HepG2 (cell line): Measurements from ENCODE around the gene PTGIS. TPM values are rescaled to one million over a fixed set of nuclear protein-coding genes. Genes with fewer than 3 reads are reported as not detected.

Experiments used
- ASH2L ChIP-seq: fragments of 300-600, 200-600 bp; sonication (generic); IDR thresholded peaks from 2 replicates; pipeline ENCODE4 v1.7.0; 2017; ENCODE audit warnings: low read depth, mild to moderate bottlenecking, moderate library complexity, mixed read lengths, low read length; ENCODE audit not compliant: insufficient read length
- CHCHD3 ChIP-seq: sonication (generic); formaldehyde crosslinking; IDR thresholded peaks from 2 replicates; pipeline ENCODE4 v1.8.0; 2022; ENCODE audit warnings: mild to moderate bottlenecking, missing genetic modification reagents, moderate library complexity
- GABPB1 ChIP-seq: IDR thresholded peaks from 2 replicates; pipeline ENCODE4 v1.6.1; 2016; ENCODE audit warnings: mild to moderate bottlenecking, missing genetic modification reagents, moderate library complexity, missing compliant biosample characterization
- GATAD1 ChIP-seq: IDR thresholded peaks from 2 replicates; pipeline ENCODE4 v1.6.1; 2016; ENCODE audit warnings: missing genetic modification reagents, missing compliant biosample characterization
- GATAD2A ChIP-seq: IDR thresholded peaks from 2 replicates; pipeline ENCODE4 v1.6.1; 2016
- HNRNPLL ChIP-seq: fragments of 200-400 bp; formaldehyde crosslinking; IDR thresholded peaks from 2 replicates; pipeline ENCODE4 v1.6.1; 2017; ENCODE audit warnings: mild to moderate bottlenecking, low read depth, low read length; ENCODE audit not compliant: poor library complexity, severe bottlenecking
- JARID2 ChIP-seq: sonication (generic); formaldehyde crosslinking; IDR thresholded peaks from 2 replicates; pipeline ENCODE4 v1.8.1; 2023; ENCODE audit warnings: missing genetic modification reagents, inconsistent platforms; ENCODE audit not compliant: insufficient replicate concordance
- KLF13 ChIP-seq: sonication (generic); formaldehyde crosslinking; IDR thresholded peaks from 2 replicates; pipeline ENCODE4 v1.4.0; 2020; ENCODE audit warnings: mild to moderate bottlenecking, missing genetic modification reagents
- NAIF1 ChIP-seq: sonication (generic); formaldehyde crosslinking; IDR thresholded peaks from 2 replicates; pipeline ENCODE4 v1.5.0; 2020; ENCODE audit warnings: mild to moderate bottlenecking, missing genetic modification reagents, borderline replicate concordance
- NR2F6 ChIP-seq, 2 experiments: IDR thresholded peaks; 2 replicates each; pipeline ENCODE4 v1.6.1; 2016; ENCODE audit warnings: antibody characterized with exemption in 1 of 2, mild to moderate bottlenecking in 1 of 2
- RBAK ChIP-seq: sonication (generic); formaldehyde crosslinking; IDR thresholded peaks from 2 replicates; pipeline ENCODE4 v1.5.1; 2020; ENCODE audit warnings: mild to moderate bottlenecking, missing genetic modification reagents
- RFXAP ChIP-seq: sonication (generic); formaldehyde crosslinking; IDR thresholded peaks from 2 replicates; pipeline ENCODE4 v1.4.0; 2020; ENCODE audit warnings: missing genetic modification reagents, borderline replicate concordance
- ZNF292 ChIP-seq: sonication (generic); formaldehyde crosslinking; IDR thresholded peaks from 2 replicates; pipeline ENCODE4 v1.8.1; 2022; ENCODE audit warnings: mild to moderate bottlenecking, low read depth, missing genetic modification reagents, borderline replicate concordance
- ZNF333 ChIP-seq: sonication (generic); formaldehyde crosslinking; IDR thresholded peaks from 2 replicates; pipeline ENCODE4 v1.4.0; 2020; ENCODE audit warnings: mild to moderate bottlenecking, missing genetic modification reagents, borderline replicate concordance
- ZNF432 ChIP-seq: sonication (generic); formaldehyde crosslinking; IDR thresholded peaks from 2 replicates; pipeline ENCODE4 v1.5.0; 2020; ENCODE audit warnings: missing genetic modification reagents, mild to moderate bottlenecking, borderline replicate concordance
- ZNF788 ChIP-seq: sonication (generic); formaldehyde crosslinking; IDR thresholded peaks from 2 replicates; pipeline ENCODE4 v1.5.0; 2020; ENCODE audit warnings: mild to moderate bottlenecking, missing genetic modification reagents, borderline replicate concordance
- polyA plus RNA-seq, 8 experiments: library from polyadenylated mRNA; depleted of rRNA in 3 of 8; stranded (reverse) in 7 of 8; unstranded in 1 of 8; fragments of >200 nt; fragmentation: Illumina TruSeq in 4 of 8; extraction: Trizol in 4 of 8; gene quantifications; 2 replicates each; pipeline versions ENCODE4 v1.2.1 to v1.2.3, GENCODE V29; 2011 to 2016; ENCODE audit warnings: low read depth in 4 of 8, missing spikeins in 1 of 8, mixed read lengths in 1 of 8; ENCODE audit not compliant: insufficient read depth in 1 of 8
- total RNA-seq, 5 experiments: library from RNA; depleted of rRNA; stranded (reverse); fragments of >200 nt; fragmentation: Illumina TruSeq; extraction: Trizol; gene quantifications; 2 replicates each; pipeline ENCODE4 v1.2.3, GENCODE V29; 2016; ENCODE audit warnings: low read depth in 1 of 5
- TF ChIP-seq, protein P1 (sequence below): sonication (generic); formaldehyde crosslinking; IDR thresholded peaks from 2 replicates; pipeline ENCODE4 v1.5.0; 2020; ENCODE audit warnings: missing genetic modification reagents, mild to moderate bottlenecking, borderline replicate concordance
- TF ChIP-seq, protein P2 (sequence below): sonication (generic); formaldehyde crosslinking; IDR thresholded peaks from 2 replicates; pipeline ENCODE4 v1.4.0; 2020; ENCODE audit warnings: missing genetic modification reagents
- TF ChIP-seq, protein P3 (sequence below): sonication (generic); formaldehyde crosslinking; IDR thresholded peaks from 2 replicates; pipeline ENCODE4 v1.5.1; 2020; ENCODE audit warnings: missing genetic modification reagents, mild to moderate bottlenecking, borderline replicate concordance
- TF ChIP-seq, protein P4 (sequence below), 2 experiments: fragments of 450-650 bp in 1 of 2; sonication (generic) in 1 of 2; formaldehyde crosslinking; IDR thresholded peaks; 2 replicates each; pipeline versions ENCODE4 v1.5.0 to v1.8.0; 2020 to 2022; ENCODE audit warnings: mild to moderate bottlenecking in 1 of 2, missing genetic modification reagents in 1 of 2
- TF ChIP-seq, protein P5 (sequence below): sonication (generic); formaldehyde crosslinking; IDR thresholded peaks from 2 replicates; pipeline ENCODE4 v1.5.0; 2020; ENCODE audit warnings: mild to moderate bottlenecking, missing genetic modification reagents
- TF ChIP-seq, protein P6 (sequence below): IDR thresholded peaks from 2 replicates; pipeline ENCODE4 v1.6.1; 2012; ENCODE audit warnings: inconsistent platforms

PTGIS gene
- total and polyA plus RNA-seq, 2 of the 13 experiments (the other 11 are each of a cell fraction or from before 2014, with no cell fraction given), result not detected

DNA sequence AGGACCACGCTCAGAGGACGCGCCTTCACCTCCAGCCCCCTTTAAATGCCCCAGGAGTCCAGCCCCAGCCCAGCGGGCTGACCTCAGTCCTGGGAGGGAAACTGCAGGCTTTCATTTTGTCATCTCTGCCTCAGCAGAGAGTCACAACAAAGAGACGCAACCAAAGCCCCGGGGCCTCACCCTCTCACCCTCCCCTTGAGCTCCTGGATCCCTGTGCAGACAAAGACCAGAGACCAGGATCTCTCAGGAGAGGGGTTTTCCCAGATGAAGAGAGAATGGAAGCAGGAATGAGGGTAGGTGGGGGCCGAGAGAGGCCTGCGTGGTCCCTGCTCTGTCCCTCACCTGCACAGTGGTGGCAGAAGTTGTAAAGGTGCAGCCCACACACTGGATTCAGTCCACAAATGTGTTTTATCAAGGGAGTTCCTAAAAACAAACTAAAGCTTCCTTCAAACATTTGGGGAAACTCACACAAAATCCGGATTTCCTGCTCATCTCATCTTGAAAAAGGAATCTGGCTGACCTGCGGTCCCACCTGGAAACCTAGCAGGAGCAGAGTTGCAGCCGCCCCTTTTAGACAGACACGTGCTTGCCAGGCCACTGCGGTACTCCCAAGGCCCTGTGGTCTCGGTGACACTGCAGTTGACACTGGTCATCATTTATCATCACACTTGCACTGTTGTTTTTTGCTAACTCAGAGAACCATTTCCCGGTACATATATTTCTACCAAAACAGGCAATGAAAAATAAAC is 27.1 kb downstream of the PTGIS start (continued):
- TF ChIP-seq JARID2 (no peak), GATAD2A (CRISPR knock-in tag) (no peak), RFXAP (CRISPR knock-in tag) (no peak), HNRNPLL (no peak), ZNF292 (no peak), ZNF788 (CRISPR knock-in tag) (no peak), CHCHD3 (CRISPR knock-in tag) (no peak), NAIF1 (no peak), GABPB1 (CRISPR knock-in tag) (no peak), KLF13 (no peak), ZNF432 (CRISPR knock-in tag) (no peak), ZNF333 (CRISPR knock-in tag) (no peak), RBAK (CRISPR knock-in tag) (no peak), NR2F6 (IDR thresholded peaks at IDR 0.05) (no peak), NR2F6 (CRISPR knock-in tag; IDR thresholded peaks at IDR 0.05) (no peak), ASH2L (no peak), GATAD1 (CRISPR knock-in tag) (no peak)
- TF ChIP-seq, protein P1, sequence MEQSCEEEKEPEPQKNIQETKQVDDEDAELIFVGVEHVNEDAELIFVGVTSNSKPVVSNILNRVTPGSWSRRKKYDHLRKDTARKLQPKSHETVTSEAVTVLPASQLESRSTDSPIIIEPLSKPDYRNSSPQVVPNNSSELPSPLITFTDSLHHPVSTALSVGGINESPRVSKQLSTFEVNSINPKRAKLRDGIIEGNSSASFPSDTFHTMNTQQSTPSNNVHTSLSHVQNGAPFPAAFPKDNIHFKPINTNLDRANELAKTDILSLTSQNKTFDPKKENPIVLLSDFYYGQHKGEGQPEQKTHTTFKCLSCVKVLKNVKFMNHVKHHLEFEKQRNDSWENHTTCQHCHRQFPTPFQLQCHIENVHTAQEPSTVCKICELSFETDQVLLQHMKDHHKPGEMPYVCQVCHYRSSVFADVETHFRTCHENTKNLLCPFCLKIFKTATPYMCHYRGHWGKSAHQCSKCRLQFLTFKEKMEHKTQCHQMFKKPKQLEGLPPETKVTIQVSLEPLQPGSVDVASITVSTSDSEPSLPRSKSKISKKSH (CRISPR knock-in tag), result no peak
- TF ChIP-seq, protein P2, sequence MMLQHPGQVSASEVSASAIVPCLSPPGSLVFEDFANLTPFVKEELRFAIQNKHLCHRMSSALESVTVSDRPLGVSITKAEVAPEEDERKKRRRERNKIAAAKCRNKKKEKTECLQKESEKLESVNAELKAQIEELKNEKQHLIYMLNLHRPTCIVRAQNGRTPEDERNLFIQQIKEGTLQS (CRISPR knock-in tag), result no peak
- TF ChIP-seq, protein P3, sequence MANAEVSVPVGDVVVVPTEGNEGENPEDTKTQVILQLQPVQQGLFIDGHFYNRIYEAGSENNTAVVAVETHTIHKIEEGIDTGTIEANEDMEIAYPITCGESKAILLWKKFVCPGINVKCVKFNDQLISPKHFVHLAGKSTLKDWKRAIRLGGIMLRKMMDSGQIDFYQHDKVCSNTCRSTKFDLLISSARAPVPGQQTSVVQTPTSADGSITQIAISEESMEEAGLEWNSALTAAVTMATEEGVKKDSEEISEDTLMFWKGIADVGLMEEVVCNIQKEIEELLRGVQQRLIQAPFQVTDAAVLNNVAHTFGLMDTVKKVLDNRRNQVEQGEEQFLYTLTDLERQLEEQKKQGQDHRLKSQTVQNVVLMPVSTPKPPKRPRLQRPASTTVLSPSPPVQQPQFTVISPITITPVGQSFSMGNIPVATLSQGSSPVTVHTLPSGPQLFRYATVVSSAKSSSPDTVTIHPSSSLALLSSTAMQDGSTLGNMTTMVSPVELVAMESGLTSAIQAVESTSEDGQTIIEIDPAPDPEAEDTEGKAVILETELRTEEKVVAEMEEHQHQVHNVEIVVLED (CRISPR knock-in tag), result no peak
- TF ChIP-seq, protein P4, sequence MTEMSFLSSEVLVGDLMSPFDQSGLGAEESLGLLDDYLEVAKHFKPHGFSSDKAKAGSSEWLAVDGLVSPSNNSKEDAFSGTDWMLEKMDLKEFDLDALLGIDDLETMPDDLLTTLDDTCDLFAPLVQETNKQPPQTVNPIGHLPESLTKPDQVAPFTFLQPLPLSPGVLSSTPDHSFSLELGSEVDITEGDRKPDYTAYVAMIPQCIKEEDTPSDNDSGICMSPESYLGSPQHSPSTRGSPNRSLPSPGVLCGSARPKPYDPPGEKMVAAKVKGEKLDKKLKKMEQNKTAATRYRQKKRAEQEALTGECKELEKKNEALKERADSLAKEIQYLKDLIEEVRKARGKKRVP (CRISPR knock-in tag; IDR thresholded peaks at IDR 0.05), result no peak
- TF ChIP-seq, protein P5, sequence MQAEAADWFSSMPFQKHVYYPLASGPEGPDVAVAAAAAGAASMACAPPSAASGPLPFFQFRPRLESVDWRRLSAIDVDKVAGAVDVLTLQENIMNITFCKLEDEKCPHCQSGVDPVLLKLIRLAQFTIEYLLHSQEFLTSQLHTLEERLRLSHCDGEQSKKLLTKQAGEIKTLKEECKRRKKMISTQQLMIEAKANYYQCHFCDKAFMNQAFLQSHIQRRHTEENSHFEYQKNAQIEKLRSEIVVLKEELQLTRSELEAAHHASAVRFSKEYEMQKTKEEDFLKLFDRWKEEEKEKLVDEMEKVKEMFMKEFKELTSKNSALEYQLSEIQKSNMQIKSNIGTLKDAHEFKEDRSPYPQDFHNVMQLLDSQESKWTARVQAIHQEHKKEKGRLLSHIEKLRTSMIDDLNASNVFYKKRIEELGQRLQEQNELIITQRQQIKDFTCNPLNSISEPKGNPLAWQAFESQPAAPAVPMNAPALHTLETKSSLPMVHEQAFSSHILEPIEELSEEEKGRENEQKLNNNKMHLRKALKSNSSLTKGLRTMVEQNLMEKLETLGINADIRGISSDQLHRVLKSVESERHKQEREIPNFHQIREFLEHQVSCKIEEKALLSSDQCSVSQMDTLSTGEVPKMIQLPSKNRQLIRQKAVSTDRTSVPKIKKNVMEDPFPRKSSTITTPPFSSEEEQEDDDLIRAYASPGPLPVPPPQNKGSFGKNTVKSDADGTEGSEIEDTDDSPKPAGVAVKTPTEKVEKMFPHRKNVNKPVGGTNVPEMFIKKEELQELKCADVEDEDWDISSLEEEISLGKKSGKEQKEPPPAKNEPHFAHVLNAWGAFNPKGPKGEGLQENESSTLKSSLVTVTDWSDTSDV (CRISPR knock-in tag), result no peak
- TF ChIP-seq, protein P6, sequence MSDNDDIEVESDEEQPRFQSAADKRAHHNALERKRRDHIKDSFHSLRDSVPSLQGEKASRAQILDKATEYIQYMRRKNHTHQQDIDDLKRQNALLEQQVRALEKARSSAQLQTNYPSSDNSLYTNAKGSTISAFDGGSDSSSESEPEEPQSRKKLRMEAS, result no peak
